Hematopoietic multipotent progenitor cell treated with erythropoietin and hydrocortisone succinate and interleukin-3 and kit ligand, for 6 days (in vitro differentiated cells): ENCODE data around the gene CRB2.
"Not testable (repeated sequence)": the region's sequence is repeated elsewhere in the genome, so short reads cannot be mapped to it uniquely, and the experiment has no call there.

ENCODE experiments used
- DNase-seq: peaks from one replicate; pipeline ENCODE4 v3.0.0-alpha.2; 2015

CRB2 gene

GRCh38 chr9:123331346-123332060, 24.5 kb upstream of the CRB2 start:
- DNase-seq: no peak

GRCh38 chr9:123333058-123333669, 22.8 kb upstream of the CRB2 start:
- not testable (repeated sequence) for DNase-seq

GRCh38 chr9:123334639-123335038, 21.4 kb upstream of the CRB2 start:
- no peak for DNase-seq

- peak; percentile 58 for DNase-seq
Observed at GRCh38 chr9:123335193-123335985, 20.6 kb upstream of the CRB2 start.

DNA sequence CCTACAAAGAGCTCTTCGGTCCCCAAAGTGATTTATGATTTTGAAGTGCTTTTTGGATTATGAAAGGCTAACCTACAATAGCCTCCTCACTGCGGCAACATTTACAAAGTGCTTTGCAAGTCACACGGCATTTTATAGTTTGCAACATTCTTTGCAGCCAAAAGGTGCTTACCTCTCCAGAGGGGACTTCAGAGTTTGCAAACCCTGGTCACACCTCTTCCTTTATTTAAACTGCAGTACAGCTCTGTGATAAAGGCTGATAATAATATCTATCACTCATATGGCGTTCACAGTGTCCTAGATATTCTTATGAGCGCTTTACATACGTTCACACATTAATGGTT, 20.0 kb upstream of the CRB2 start:
- DNase-seq: no peak

DNA sequence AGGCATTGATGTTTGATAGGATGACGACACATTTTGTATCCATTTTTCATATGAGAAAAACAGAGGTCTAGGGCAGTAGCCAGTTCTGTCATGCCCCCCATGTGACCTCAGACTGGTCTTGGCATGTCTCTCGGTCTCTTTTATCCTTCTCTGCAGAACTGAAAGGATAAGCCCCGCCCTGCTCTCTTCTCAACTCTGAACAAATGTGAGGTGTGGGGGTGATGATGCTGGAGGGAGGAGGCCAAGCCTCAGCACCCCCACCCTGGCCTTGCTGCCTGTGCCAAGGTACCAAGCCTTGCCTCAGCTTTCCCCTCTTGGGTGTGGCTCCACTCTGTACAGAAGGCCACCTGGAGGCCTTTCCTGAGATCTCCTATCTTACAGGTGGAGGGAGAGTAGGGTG, 19.5 kb upstream of the CRB2 start:
- DNase-seq: peak; percentile 94

- DNase-seq: no peak
Observed at GRCh38 chr9:123336959-123337358, 19.0 kb upstream of the CRB2 start.

GRCh38 chr9:123337971-123338370, 18.0 kb upstream of the CRB2 start:
- peak; percentile 21 for DNase-seq

GRCh38 chr9:123338710-123339665, 17.0 kb upstream of the CRB2 start:
- peak; percentile 88 for DNase-seq

DNA sequence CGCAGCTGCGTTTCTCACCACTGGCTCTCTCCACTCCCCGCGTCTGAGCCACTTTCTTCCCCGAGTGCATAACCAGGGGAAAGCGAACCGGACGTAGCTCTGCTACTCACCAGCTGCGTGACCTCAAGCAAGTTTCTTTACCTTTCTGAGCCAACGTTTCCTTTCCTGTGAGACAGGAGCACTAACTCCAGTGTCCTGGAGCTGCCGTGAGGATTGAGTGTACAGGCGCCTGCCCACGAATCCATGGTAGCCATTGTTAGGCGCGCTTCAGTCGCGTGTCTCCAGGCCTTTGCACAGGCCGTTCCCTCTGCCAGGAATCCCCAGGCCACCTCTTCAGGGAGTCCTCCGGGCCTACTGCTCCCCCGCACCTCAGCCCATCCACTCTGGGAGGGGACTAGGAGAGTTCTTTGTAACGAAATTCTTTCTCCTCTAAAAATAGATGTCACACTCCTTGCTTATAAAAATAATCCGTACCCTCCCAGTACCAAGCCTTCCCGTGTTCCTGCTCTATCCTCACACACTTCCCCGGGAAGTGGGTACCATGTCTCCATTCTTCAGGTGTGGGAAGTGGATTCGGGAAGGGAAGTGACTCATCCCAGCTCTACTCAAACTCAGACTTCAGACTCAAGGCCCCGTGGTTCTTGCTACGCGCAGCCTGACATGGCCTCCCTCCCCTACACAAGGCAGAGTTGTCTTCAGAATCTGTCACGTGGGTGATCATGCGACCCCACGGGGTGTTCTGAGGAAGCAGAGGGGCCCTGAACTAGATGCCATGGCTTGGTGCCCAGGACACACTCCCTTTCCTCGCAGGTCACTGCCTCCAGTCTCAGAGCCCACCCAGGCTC, 16.1 kb upstream of the CRB2 start:
- peak; percentile 51 for DNase-seq

DNA sequence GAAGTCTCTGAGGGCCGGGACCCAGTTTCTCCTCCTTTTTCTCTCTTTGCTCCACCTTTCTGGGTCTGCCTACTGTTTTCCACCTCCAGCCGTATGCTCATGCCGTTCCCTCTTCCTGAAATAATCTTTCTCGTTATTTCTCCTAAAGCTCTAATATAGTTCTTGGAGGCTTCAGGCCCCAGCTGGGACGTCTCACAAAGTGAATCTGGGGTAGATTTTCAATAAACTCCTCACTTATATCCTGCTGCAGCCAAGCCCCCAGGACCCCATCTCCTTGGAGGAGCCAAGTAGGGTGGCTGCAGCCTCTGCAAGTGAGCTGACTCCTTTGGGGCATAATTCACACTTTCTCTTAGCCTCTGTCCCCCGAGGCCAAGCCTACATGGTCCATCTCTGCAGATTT, 14.2 kb upstream of the CRB2 start:
- no peak for DNase-seq

GRCh38 chr9:123342247-123342646, 13.8 kb upstream of the CRB2 start:
- no peak for DNase-seq

DNA sequence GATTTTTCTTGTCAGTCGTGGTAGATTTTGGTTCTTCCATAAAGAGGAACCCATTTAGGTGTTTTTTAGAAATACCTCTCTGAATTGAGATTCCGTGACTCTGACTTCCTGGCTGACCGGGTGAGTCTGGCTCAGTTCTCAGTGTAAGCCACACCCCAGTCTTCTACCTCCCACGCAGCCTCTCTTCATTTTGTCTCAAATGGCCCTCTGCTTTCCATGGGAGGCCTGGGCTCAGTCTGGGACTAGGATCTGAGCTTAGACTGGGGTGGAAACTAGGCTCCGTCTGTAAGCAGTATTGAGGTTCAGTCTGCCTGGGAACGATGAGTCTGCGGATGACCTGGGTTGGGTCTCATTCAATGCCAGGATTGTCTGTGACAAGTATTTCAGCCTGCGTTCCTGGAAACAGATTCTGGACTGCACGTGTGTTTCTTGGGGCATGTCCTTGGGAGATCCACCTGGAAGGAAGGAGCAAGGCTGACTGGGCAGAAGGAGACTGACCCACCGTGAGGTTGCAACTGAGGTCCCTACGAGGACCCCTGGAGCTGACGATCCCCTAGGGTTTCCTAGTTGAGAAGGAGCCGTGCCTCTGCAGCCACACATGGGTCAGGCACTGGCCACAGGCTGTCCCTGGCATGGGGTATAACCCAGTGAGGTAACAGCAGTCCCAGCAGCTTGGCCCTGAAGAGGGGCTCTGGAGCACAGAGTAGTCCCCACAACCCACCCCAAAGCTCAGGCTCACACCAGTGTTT, 12.4 kb upstream of the CRB2 start:
- peak; percentile 29 for DNase-seq

GRCh38 chr9:123344192-123344949, 11.6 kb upstream of the CRB2 start:
- no peak for DNase-seq

GRCh38 chr9:123345567-123345955, 10.4 kb upstream of the CRB2 start:
- no peak for DNase-seq

DNA sequence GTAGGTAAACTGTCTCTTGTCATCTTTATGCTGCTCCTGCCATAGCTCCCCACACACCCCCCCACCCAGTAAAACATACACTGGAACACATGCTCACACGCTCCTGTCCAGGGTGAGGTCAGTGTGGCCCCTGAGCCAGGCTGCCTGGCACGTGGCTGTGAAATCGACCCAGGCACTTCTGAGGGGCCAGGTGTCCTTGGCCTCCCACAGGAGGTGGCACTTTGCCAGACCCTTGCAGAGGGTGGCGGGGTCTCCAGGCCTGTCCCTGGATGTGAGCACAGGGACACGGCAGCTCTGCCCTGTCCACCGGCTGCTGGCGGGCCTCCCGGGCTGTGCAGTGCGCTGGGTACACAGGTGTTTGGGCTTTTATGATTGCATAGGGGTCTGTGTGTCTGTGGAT, 10.0 kb upstream of the CRB2 start:
- DNase-seq: no peak

DNA sequence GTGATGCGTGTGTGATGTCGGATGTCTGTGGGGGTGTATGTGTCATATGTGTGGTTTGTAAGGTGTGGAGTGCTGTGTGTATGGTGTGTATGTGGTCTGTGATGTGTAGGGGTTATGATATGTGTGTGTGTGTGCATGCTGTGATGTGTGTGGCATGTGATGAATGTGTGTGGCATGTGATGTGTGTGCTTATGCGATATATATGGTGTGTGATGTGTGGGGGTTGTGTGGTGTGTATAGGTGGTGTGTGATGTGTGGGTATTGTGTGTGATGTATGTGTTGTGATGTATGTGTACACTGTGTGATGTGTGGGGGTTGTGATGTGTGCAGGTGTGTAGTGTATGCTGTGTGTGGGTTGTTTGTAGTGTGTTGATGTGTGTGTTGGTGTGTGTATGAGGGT, 9.2 kb upstream of the CRB2 start:
- DNase-seq: no peak

DNA sequence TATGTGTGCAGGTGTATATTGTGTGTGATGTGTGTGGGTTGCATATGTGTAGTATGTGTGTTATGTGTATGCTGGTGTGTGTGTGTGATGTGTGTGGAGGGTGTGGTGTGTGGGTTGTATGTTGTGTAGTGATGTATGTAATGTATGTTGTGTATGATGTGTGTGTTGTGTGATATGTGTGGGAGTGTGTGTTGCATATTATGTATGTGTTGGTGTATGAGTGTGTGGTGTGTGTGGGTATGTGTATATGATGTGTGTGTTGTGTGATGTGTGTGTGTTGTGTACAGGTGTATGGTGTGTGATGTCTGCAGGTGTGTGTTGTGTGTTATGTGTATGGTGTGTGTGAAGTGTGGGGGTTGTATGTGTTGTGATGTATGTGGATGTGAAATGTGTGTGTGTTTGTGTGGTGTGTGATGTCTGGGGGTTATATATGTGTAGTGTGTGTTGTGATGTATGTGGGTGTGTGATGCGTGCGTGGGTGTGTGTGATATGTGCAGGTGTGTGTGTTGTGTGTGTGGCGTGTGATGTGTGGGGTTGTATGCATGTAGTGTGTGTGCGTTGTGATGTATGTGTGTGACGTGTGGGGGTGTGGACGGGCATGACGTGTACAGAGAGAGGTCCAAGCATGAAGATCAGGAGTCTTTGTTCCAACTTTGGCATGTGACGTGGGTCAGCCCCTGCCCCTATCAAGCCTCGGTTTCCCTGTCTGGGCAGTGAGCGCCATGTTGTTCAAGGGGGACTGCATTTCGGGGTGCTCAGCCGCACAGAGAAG, 8.5 kb upstream of the CRB2 start:
- DNase-seq: no peak

DNA sequence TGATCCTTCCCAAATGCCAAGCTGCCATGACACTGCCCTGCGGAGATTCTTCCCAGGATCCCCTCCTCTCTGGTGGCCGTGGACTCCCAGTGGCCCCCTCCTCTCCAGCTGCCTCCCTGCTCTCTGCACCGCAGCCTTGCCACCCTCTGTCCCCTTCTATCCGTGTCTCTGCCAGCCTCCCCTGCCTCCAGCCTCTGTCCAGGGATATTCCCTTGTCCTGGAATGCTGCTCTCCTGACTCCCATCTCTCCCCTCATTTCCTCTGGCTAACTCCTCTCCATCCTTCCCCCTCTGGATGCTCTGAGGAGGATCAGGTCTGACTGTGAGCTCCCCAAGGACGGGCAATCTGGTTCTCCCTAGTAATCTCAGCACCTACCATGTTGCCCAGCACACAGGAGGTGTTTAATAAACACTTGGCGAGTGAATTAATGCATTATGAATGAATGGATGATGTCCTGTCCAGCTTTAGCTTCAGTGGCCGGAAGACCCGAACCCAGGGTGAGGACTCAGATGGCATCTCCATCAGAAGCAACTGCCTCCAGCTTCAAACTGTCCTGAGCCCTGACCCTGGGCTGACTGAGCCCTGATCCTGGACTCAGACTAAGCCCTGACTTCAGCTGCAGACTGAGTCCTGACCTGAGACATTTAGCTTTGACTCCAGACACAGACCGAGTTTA, 7.5 kb upstream of the CRB2 start:
- no peak for DNase-seq
